ENCODE measurements around the gene ADAD2. TPM values are rescaled to one million over a fixed set of nuclear protein-coding genes. Genes with fewer than 3 reads are reported as not detected.

ADAD2 gene
- total RNA-seq: not detected in 2 replicates

GRCh38 chr16:84190731-84191388 is at the start of gene ADAD2:
ADAD2 (plus strand) TSS chr16:84191157; CDS start chr16:84191231, 74 bp downstream.

GRCh38 chr16:84144859-84145639 is 45.9 kb upstream of the ADAD2 start, which contains the start of the genes DNAAF1 and HSDL1:
DNAAF1 (plus strand) TSS chr16:84145308; CDS start chr16:84145441, 133 bp downstream.
HSDL1 (minus strand) TSS chr16:84145177; CDS start chr16:84131321, 13,856 bp downstream.

GRCh38 chr16:84186685-84187437 is 4.1 kb upstream of the ADAD2 start, which contains the start of gene TAF1C:
TAF1C (minus strand) TSS chr16:84187057; CDS start chr16:84184988, 2,069 bp downstream.

GRCh38 chr16:84239909-84240308 is 49.0 kb downstream of the ADAD2 start, which contains the start of gene KCNG4:
KCNG4 (minus strand) TSS chr16:84240012; CDS start chr16:84237485, 2,527 bp downstream.

Other genes with a start within 250 kb of the ADAD2 start
- gene OSGIN1, start 237.9 kb upstream of the ADAD2 start, total RNA-seq: 2.8 and 3.9 TPM in 2 replicates
- under 0.01 and 0.12 TPM in 2 replicates for gene NECAB2, start 222.9 kb upstream of the ADAD2 start, total RNA-seq
- not detected in 2 replicates for gene SLC38A8, start 148.4 kb upstream of the ADAD2 start, total RNA-seq
- 127 and 153 TPM in 2 replicates for gene MBTPS1, start 74.2 kb upstream of the ADAD2 start, total RNA-seq
- gene HSDL1, start 46.0 kb upstream of the ADAD2 start, total RNA-seq: 13.6 and 16.7 TPM in 2 replicates
- gene DNAAF1, start 45.8 kb upstream of the ADAD2 start, total RNA-seq: 0.49 TPM in 1 of 2 replicates, not detected in the other
- 26.8 and 40.2 TPM in 2 replicates for gene TAF1C, start 4.1 kb upstream of the ADAD2 start, total RNA-seq
- gene KCNG4, start 48.9 kb downstream of the ADAD2 start, total RNA-seq: not detected in 2 replicates
- 10.4 and 15.1 TPM in 2 replicates for gene WFDC1, start 103.7 kb downstream of the ADAD2 start, total RNA-seq
- gene ATP2C2, start 177.4 kb downstream of the ADAD2 start, total RNA-seq: not detected in 2 replicates

Measured in hair follicle dermal papilla cell (primary cell).